Lower lobe of right lung (tissue), 2 donors: ENCODE measurements around the gene FGFBP2. TPM values are rescaled to one million over a fixed set of nuclear protein-coding genes. Genes with fewer than 3 reads are reported as not detected.

Experiments used
- ATAC-seq, 2 donors: fragments of 200-7000 bp; cut with Tn5 transposase; one replicate each; pipeline ENCODE4 v1.9.1; 2020 to 2022; ENCODE audit warnings: mild to moderate bottlenecking in 2 of 2, moderate library complexity in 2 of 2
- DNase-seq: peaks from one replicate; pipeline ENCODE4 v3.0.0-alpha.2; 2020
- H3K27ac ChIP-seq: fragments of 200-600 bp; one replicate; pipeline ENCODE4 v1.8.0; 2022
- H3K27me3 ChIP-seq: fragments of 200-600 bp; one replicate; pipeline ENCODE4 v1.8.0; 2022; ENCODE audit warnings: low read depth
- H3K36me3 ChIP-seq: fragments of 200-600 bp; one replicate; pipeline ENCODE4 v1.8.0; 2022; ENCODE audit warnings: mild to moderate bottlenecking
- H3K4me1 ChIP-seq: fragments of 200-600 bp; one replicate; pipeline ENCODE4 v1.8.0; 2022
- H3K4me3 ChIP-seq: fragments of 200-600 bp; one replicate; pipeline ENCODE4 v1.8.0; 2022; ENCODE audit warnings: mild to moderate bottlenecking
- H3K9me3 ChIP-seq: fragments of 200-600 bp; one replicate; pipeline ENCODE4 v1.8.0; 2022
- CTCF ChIP-seq: fragments of 200-600 bp; IDR thresholded peaks from one replicate; pipeline ENCODE4 v1.8.0; 2022; ENCODE audit warnings: antibody characterized with exemption, mild to moderate bottlenecking
- intact Hi-C: fragments of 100-400 bp; cut with DNase I; formaldehyde crosslinking; loops from one replicate; pipeline ENCODE4 v1.11.0; 2022
- total RNA-seq: library from RNA; stranded (reverse); fragmentation: NEBNext Ultra II Directional; extraction: Animal tissue kit (Norgen Biotek cat#: 25700); gene quantifications from one replicate; pipeline ENCODE4 v1.2.1, GENCODE V29; 2021
- donor health status: DM: no; HTN: yes; CAD: no; lungs with severe emphysema.

FGFBP2 gene
- total RNA-seq, 1 donor from 2014 or later = 5.1 TPM

- Histone ChIP-seq H3K4me3 (no peak overlapping the region), H3K4me1 (no peaks in the 10 kb centered on the region), H3K27ac (no peak overlapping the region), H3K36me3 (no peaks in the 10 kb centered on the region), H3K9me3 (no peaks in the 10 kb centered on the region), H3K27me3 (no peaks in the 10 kb centered on the region)
- intact Hi-C loops = no loop called here
- no peak for TF ChIP-seq CTCF
- DNase-seq (no peak), ATAC-seq (no peak)
These were observed 49.4 kb downstream of the FGFBP2 start for GRCh38 chr4:15913631-15913970.

- intact Hi-C loops = no loop called here
These were observed 49.9 kb downstream of the FGFBP2 start for GRCh38 chr4:15912961-15913630.

GRCh38 chr4:15912236-15912635, 50.7 kb downstream of the FGFBP2 start:
- ATAC-seq (no peak), DNase-seq (no peak)
- intact Hi-C loops = no loop called here
- H3K36me3 ChIP-seq = no peaks in the 10 kb centered on the region
- H3K4me3 ChIP-seq = no peak overlapping the region
- no peaks in the 10 kb centered on the region for H3K9me3 ChIP-seq
- no peaks in the 10 kb centered on the region for H3K27me3 ChIP-seq
- H3K4me1 ChIP-seq = no peaks in the 10 kb centered on the region
- H3K27ac ChIP-seq = no peak overlapping the region
- no peak for TF ChIP-seq CTCF

More at GRCh38 chr4:15912961-15913630, 49.9 kb downstream of the FGFBP2 start:
- DNase-seq (no peak), ATAC-seq (no peak)
- Histone ChIP-seq H3K9me3 (no peaks in the 10 kb centered on the region), H3K4me1 (no peaks in the 10 kb centered on the region), H3K36me3 (no peaks in the 10 kb centered on the region), H3K27me3 (no peaks in the 10 kb centered on the region), H3K4me3 (no peak overlapping the region), H3K27ac (no peak overlapping the region)
- TF ChIP-seq CTCF = no peak

Other genes with a start within 250 kb of the FGFBP2 start
- 8.5 TPM for gene CD38, start 184.8 kb downstream of the FGFBP2 start, total RNA-seq
- 1.2 TPM for gene FGFBP1, start 24.4 kb downstream of the FGFBP2 start, total RNA-seq
- 10.1 TPM for gene PROM1, start 120.8 kb upstream of the FGFBP2 start, total RNA-seq